ENCODE results near the gene ASPG.

- TF ChIP-seq TEAD4 (CRISPR knock-in tag; IDR thresholded peaks at IDR 0.05), result no peak
- no peak for TF ChIP-seq E2F5 (CRISPR knock-in tag; IDR thresholded peaks at IDR 0.05)
- TF ChIP-seq CREB1 (CRISPR knock-in tag; IDR thresholded peaks at IDR 0.05), result no peak
- TF ChIP-seq CTCF (IDR thresholded peaks at IDR 0.05), result no peak
- TF ChIP-seq FOXP1 (CRISPR knock-in tag; IDR thresholded peaks at IDR 0.05; ENCODE audit: borderline replicate concordance), result no peak
- no peak for TF ChIP-seq IRF1 (CRISPR knock-in tag; IDR thresholded peaks at IDR 0.05)
- TF ChIP-seq TCF7 (CRISPR knock-in tag; IDR thresholded peaks at IDR 0.05; ENCODE audit: low read depth), result no peak
- TF ChIP-seq ZNF532 (CRISPR knock-in tag; IDR thresholded peaks at IDR 0.05; ENCODE audit: borderline replicate concordance), result no peak
- no peak for TF ChIP-seq SMAD4 (CRISPR knock-in tag; IDR thresholded peaks at IDR 0.05)
- TF ChIP-seq ZNF416 (CRISPR knock-in tag; IDR thresholded peaks at IDR 0.05), result no peak
- TF ChIP-seq MXD4 (CRISPR knock-in tag; IDR thresholded peaks at IDR 0.05; ENCODE audit: borderline replicate concordance), result no peak
- no peak for TF ChIP-seq E2F4 (CRISPR knock-in tag; IDR thresholded peaks at IDR 0.05; ENCODE audit: borderline replicate concordance, low read depth)
Measured at GRCh38 chr14:104157016-104157928, 71.8 kb downstream of the ASPG start.
